Peyer's patch (tissue), 4 donors: ENCODE measurements around the gene C17orf78.

ENCODE experiments used
- POLR2A ChIP-seq, 2 donors: fragments of 450-650 bp; IDR thresholded peaks; one replicate each; pipeline ENCODE4 v1.5.1; 2017; ENCODE audit warnings: antibody characterized with exemption in 2 of 2, mild to moderate bottlenecking in 2 of 2, moderate library complexity in 2 of 2
- TF ChIP-seq, protein P1 (sequence below), 6 experiments: fragments of 450-650 bp in 4 of 6; fragments of 200-600 bp in 2 of 6; sonication (generic) in 1 of 6; IDR thresholded peaks; one replicate each; pipeline ENCODE4 v1.5.1; 2017 to 2019; ENCODE audit warnings: antibody characterized with exemption in 6 of 6, mild to moderate bottlenecking in 3 of 6, moderate library complexity in 1 of 6

DNA sequence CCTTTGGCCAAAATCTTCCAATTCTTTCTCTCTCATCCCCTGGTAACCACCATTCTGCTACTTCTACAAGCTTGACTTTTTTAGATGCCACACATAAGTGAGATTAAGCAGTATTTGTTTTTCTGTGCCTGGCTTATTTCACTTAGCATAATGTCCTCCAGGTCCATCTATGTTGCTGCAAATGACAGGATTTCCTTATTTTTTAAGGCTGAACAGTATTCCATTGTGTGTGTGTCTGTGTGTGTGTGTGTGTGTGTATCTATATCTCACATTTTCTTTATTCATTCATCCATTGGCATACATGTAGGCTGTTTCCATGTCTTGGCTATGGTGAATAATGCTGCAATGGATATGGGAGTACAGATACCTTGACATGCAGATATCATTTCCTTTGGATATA lies 24.7 kb downstream of the C17orf78 start:
- TF ChIP-seq, protein P1, sequence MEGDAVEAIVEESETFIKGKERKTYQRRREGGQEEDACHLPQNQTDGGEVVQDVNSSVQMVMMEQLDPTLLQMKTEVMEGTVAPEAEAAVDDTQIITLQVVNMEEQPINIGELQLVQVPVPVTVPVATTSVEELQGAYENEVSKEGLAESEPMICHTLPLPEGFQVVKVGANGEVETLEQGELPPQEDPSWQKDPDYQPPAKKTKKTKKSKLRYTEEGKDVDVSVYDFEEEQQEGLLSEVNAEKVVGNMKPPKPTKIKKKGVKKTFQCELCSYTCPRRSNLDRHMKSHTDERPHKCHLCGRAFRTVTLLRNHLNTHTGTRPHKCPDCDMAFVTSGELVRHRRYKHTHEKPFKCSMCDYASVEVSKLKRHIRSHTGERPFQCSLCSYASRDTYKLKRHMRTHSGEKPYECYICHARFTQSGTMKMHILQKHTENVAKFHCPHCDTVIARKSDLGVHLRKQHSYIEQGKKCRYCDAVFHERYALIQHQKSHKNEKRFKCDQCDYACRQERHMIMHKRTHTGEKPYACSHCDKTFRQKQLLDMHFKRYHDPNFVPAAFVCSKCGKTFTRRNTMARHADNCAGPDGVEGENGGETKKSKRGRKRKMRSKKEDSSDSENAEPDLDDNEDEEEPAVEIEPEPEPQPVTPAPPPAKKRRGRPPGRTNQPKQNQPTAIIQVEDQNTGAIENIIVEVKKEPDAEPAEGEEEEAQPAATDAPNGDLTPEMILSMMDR (IDR thresholded peaks at IDR 0.05), result no peak
- TF ChIP-seq POLR2A (IDR thresholded peaks at IDR 0.05), result no peak
